ENCODE data around the gene TPCN2.
A peak's percentile ranks its signal among the peaks of the same experiment; 100 is the strongest.

TPCN2 gene

GRCh38 chr11:69094915-69095290 lies 46.2 kb downstream of the TPCN2 start:
- no peak for DNase-seq (ENCODE audit: low spot score)

- no peak for DNase-seq (ENCODE audit: low spot score)
These were observed 46.6 kb downstream of the TPCN2 start for GRCh38 chr11:69095300-69095699.

- DNase-seq (ENCODE audit: low spot score): no peak
These were observed 47.7 kb downstream of the TPCN2 start for GRCh38 chr11:69096473-69096872.

GRCh38 chr11:69097263-69097662 lies 48.5 kb downstream of the TPCN2 start:
- DNase-seq (ENCODE audit: low spot score): no peak

- DNase-seq (ENCODE audit: low spot score): no peak
These were observed 50.4 kb downstream of the TPCN2 start for GRCh38 chr11:69099180-69099579.

GRCh38 chr11:69100454-69101114 lies 51.9 kb downstream of the TPCN2 start:
- no peak for DNase-seq (ENCODE audit: low spot score)

GRCh38 chr11:69101115-69101791 lies 52.5 kb downstream of the TPCN2 start:
- DNase-seq (ENCODE audit: low spot score): peak; percentile 61

GRCh38 chr11:69101792-69102695 lies 53.3 kb downstream of the TPCN2 start:
- DNase-seq (ENCODE audit: low spot score): no peak

- no peak for DNase-seq (ENCODE audit: low spot score)
These were observed 54.2 kb downstream of the TPCN2 start for GRCh38 chr11:69102732-69103615.

GRCh38 chr11:69104212-69104855 lies 55.6 kb downstream of the TPCN2 start:
- DNase-seq (ENCODE audit: low spot score): no peak

- DNase-seq (ENCODE audit: low spot score): no peak
These were observed 56.2 kb downstream of the TPCN2 start for GRCh38 chr11:69104856-69105395.

- no peak for DNase-seq (ENCODE audit: low spot score)
These were observed 56.8 kb downstream of the TPCN2 start for GRCh38 chr11:69105461-69106030.

GRCh38 chr11:69106031-69106811 lies 57.5 kb downstream of the TPCN2 start:
- no peak for DNase-seq (ENCODE audit: low spot score)

GRCh38 chr11:69107413-69107812 lies 58.7 kb downstream of the TPCN2 start:
- DNase-seq (ENCODE audit: low spot score): no peak

GRCh38 chr11:69108030-69108429 lies 59.3 kb downstream of the TPCN2 start:
- no peak for DNase-seq (ENCODE audit: low spot score)

- no peak for DNase-seq (ENCODE audit: low spot score)
These were observed 59.8 kb downstream of the TPCN2 start for GRCh38 chr11:69108559-69108958.

GRCh38 chr11:69109101-69109500 lies 60.4 kb downstream of the TPCN2 start:
- DNase-seq (ENCODE audit: low spot score): no peak

GRCh38 chr11:69110451-69110850 lies 61.7 kb downstream of the TPCN2 start:
- DNase-seq (ENCODE audit: low spot score): no peak

- no peak for DNase-seq (ENCODE audit: low spot score)
These were observed 63.2 kb downstream of the TPCN2 start for GRCh38 chr11:69111624-69112542.

All from kidney capillary endothelial cell (primary cell).